ENCODE data around the gene MLH1.

The MLH1 gene

GRCh38 chr3:36954452-36955134 is 38.7 kb upstream of the MLH1 start:
- H3K9ac ChIP-seq (ENCODE audit: low read length) = no peak overlapping the region
- no peaks in the 10 kb centered on the region for H3K36me3 ChIP-seq (replicated peaks; ENCODE audit: insufficient read depth, low read length)
- no peak overlapping the region for H2AFZ ChIP-seq (ENCODE audit: low read length)
- no peak overlapping the region for H3K27ac ChIP-seq (ENCODE audit: low read length)
- H3K27me3 ChIP-seq (replicated peaks; ENCODE audit: insufficient read depth, low read length) = no peaks in the 10 kb centered on the region
- no peak for DNase-seq
- TF ChIP-seq, protein P1, sequence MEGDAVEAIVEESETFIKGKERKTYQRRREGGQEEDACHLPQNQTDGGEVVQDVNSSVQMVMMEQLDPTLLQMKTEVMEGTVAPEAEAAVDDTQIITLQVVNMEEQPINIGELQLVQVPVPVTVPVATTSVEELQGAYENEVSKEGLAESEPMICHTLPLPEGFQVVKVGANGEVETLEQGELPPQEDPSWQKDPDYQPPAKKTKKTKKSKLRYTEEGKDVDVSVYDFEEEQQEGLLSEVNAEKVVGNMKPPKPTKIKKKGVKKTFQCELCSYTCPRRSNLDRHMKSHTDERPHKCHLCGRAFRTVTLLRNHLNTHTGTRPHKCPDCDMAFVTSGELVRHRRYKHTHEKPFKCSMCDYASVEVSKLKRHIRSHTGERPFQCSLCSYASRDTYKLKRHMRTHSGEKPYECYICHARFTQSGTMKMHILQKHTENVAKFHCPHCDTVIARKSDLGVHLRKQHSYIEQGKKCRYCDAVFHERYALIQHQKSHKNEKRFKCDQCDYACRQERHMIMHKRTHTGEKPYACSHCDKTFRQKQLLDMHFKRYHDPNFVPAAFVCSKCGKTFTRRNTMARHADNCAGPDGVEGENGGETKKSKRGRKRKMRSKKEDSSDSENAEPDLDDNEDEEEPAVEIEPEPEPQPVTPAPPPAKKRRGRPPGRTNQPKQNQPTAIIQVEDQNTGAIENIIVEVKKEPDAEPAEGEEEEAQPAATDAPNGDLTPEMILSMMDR (IDR thresholded peaks at IDR 0.05; ENCODE audit: low read length) = no peak
- TF ChIP-seq EZH2 (optimal IDR thresholded peaks at IDR 0.05; ENCODE audit: low read depth, low read length) (no peak), EZH2phosphoT487 (IDR thresholded peaks at IDR 0.05; ENCODE audit: low read length) (no peak)
- no peaks in the 10 kb centered on the region for H4K20me1 ChIP-seq (ENCODE audit: insufficient read depth, low read length)
- H3K9me2 ChIP-seq (replicated peaks; ENCODE audit: insufficient read depth, low read length) = no peaks in the 10 kb centered on the region
- H3K9me3 ChIP-seq (replicated peaks; ENCODE audit: insufficient read depth, low read length) = no peaks in the 10 kb centered on the region
- H3K4me2 ChIP-seq (ENCODE audit: low read depth, low read length) = no peak overlapping the region
- no peak overlapping the region for H3K4me3 ChIP-seq (ENCODE audit: low read length)
- no peaks in the 10 kb centered on the region for H3F3A ChIP-seq (ENCODE audit: insufficient read depth, low read length)
- no peaks in the 10 kb centered on the region for H3K4me1 ChIP-seq (ENCODE audit: low read length)
- no peaks in the 10 kb centered on the region for H3K79me2 ChIP-seq (ENCODE audit: low read length)

- H3K4me3 ChIP-seq (ENCODE audit: low read length) = no peak overlapping the region
- H3K4me1 ChIP-seq (ENCODE audit: low read length) = no peaks in the 10 kb centered on the region
- H3F3A ChIP-seq (ENCODE audit: insufficient read depth, low read length) = no peaks in the 10 kb centered on the region
- no peak overlapping the region for H3K27ac ChIP-seq (ENCODE audit: low read length)
- TF ChIP-seq EZH2 (optimal IDR thresholded peaks at IDR 0.05; ENCODE audit: low read depth, low read length) (no peak), EZH2phosphoT487 (IDR thresholded peaks at IDR 0.05; ENCODE audit: low read length) (no peak)
- TF ChIP-seq, protein P1 (IDR thresholded peaks at IDR 0.05; ENCODE audit: low read length) = no peak
- no peaks in the 10 kb centered on the region for H3K36me3 ChIP-seq (replicated peaks; ENCODE audit: insufficient read depth, low read length)
- H4K20me1 ChIP-seq (ENCODE audit: insufficient read depth, low read length) = no peaks in the 10 kb centered on the region
- no peak overlapping the region for H2AFZ ChIP-seq (ENCODE audit: low read length)
- no peak overlapping the region for H3K4me2 ChIP-seq (ENCODE audit: low read depth, low read length)
- no peaks in the 10 kb centered on the region for H3K9me3 ChIP-seq (replicated peaks; ENCODE audit: insufficient read depth, low read length)
- no peaks in the 10 kb centered on the region for H3K9me2 ChIP-seq (replicated peaks; ENCODE audit: insufficient read depth, low read length)
- no peaks in the 10 kb centered on the region for H3K79me2 ChIP-seq (ENCODE audit: low read length)
- no peak for DNase-seq
- no peak overlapping the region for H3K9ac ChIP-seq (ENCODE audit: low read length)
- H3K27me3 ChIP-seq (replicated peaks; ENCODE audit: insufficient read depth, low read length) = no peaks in the 10 kb centered on the region
Measured at GRCh38 chr3:36956155-36956554, 37.2 kb upstream of the MLH1 start.

GRCh38 chr3:36957063-36957462 is 36.3 kb upstream of the MLH1 start:
- no peaks in the 10 kb centered on the region for H3K4me1 ChIP-seq (ENCODE audit: low read length)
- no peak overlapping the region for H3K27ac ChIP-seq (ENCODE audit: low read length)
- H3F3A ChIP-seq (ENCODE audit: insufficient read depth, low read length) = no peaks in the 10 kb centered on the region
- no peaks in the 10 kb centered on the region for H3K27me3 ChIP-seq (replicated peaks; ENCODE audit: insufficient read depth, low read length)
- H2AFZ ChIP-seq (ENCODE audit: low read length) = no peak overlapping the region
- no peak overlapping the region for H3K4me3 ChIP-seq (ENCODE audit: low read length)
- H3K9me2 ChIP-seq (replicated peaks; ENCODE audit: insufficient read depth, low read length) = no peaks in the 10 kb centered on the region
- TF ChIP-seq EZH2phosphoT487 (IDR thresholded peaks at IDR 0.05; ENCODE audit: low read length) (no peak), EZH2 (optimal IDR thresholded peaks at IDR 0.05; ENCODE audit: low read depth, low read length) (no peak)
- TF ChIP-seq, protein P1 (IDR thresholded peaks at IDR 0.05; ENCODE audit: low read length) = no peak
- no peak for DNase-seq
- H3K36me3 ChIP-seq (replicated peaks; ENCODE audit: insufficient read depth, low read length) = no peaks in the 10 kb centered on the region
- H3K4me2 ChIP-seq (ENCODE audit: low read depth, low read length) = no peak overlapping the region
- H4K20me1 ChIP-seq (ENCODE audit: insufficient read depth, low read length) = no peaks in the 10 kb centered on the region
- no peak overlapping the region for H3K9ac ChIP-seq (ENCODE audit: low read length)
- no peaks in the 10 kb centered on the region for H3K9me3 ChIP-seq (replicated peaks; ENCODE audit: insufficient read depth, low read length)
- H3K79me2 ChIP-seq (ENCODE audit: low read length) = no peaks in the 10 kb centered on the region
